ENCODE measurements around the gene PLEKHB1. TPM values are rescaled to one million over a fixed set of nuclear protein-coding genes. Genes with fewer than 3 reads are reported as not detected.
A peak's percentile ranks its signal among the peaks of the same experiment; 100 is the strongest.

PLEKHB1 gene
- total RNA-seq, 4 donors from 2014 or later, result 5.6 to 7.5 (median 6.9) TPM; not detected in 1

DNA sequence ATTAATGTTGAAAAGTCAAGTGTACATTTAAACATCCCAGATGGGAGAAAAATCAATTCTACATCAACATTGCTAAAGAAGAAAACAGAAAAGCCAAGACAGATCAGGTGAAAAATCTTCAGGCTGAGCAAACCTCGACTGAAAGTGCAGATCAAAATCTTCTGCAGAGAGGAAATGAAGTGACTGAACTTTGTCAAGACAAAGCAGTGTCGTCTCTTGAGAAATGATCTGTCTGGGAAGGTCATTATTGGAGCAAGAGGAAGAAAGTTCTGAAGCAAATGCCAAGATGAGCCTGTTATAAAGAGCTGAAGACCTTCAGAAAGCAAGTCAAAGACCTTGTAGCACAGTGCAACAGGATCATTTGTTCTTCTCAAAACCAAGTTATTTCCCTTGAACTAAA lies 5.8 kb upstream of the PLEKHB1 start:
- H3K36me3 ChIP-seq, result no peaks in the 10 kb centered on the region
- intact Hi-C loops (cut with DNase I; ENCODE audit: low total_unique reads), result no loop called here
- H3K9me3 ChIP-seq, result no peaks in the 10 kb centered on the region
- H3K4me1 ChIP-seq, result no peaks in the 10 kb centered on the region
- no peak for TF ChIP-seq POLR2A (IDR thresholded peaks at IDR 0.05)
- TF ChIP-seq, protein P1, sequence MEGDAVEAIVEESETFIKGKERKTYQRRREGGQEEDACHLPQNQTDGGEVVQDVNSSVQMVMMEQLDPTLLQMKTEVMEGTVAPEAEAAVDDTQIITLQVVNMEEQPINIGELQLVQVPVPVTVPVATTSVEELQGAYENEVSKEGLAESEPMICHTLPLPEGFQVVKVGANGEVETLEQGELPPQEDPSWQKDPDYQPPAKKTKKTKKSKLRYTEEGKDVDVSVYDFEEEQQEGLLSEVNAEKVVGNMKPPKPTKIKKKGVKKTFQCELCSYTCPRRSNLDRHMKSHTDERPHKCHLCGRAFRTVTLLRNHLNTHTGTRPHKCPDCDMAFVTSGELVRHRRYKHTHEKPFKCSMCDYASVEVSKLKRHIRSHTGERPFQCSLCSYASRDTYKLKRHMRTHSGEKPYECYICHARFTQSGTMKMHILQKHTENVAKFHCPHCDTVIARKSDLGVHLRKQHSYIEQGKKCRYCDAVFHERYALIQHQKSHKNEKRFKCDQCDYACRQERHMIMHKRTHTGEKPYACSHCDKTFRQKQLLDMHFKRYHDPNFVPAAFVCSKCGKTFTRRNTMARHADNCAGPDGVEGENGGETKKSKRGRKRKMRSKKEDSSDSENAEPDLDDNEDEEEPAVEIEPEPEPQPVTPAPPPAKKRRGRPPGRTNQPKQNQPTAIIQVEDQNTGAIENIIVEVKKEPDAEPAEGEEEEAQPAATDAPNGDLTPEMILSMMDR (IDR thresholded peaks at IDR 0.05), result no peak
- H3K27ac ChIP-seq, result no peak overlapping the region
- H3K4me3 ChIP-seq, result no peak overlapping the region
- H3K27me3 ChIP-seq, result no peaks in the 10 kb centered on the region
- DNase-seq, result no peak

GRCh38 chr11:73641668-73642067 lies 4.7 kb upstream of the PLEKHB1 start:
- no peaks in the 10 kb centered on the region for H3K36me3 ChIP-seq
- no peak for DNase-seq
- H3K4me3 ChIP-seq, result no peak overlapping the region
- no peaks in the 10 kb centered on the region for H3K27me3 ChIP-seq
- H3K27ac ChIP-seq, result no peak overlapping the region
- H3K9me3 ChIP-seq, result no peaks in the 10 kb centered on the region
- TF ChIP-seq, protein P1 (IDR thresholded peaks at IDR 0.05), result no peak
- intact Hi-C loops (cut with DNase I; ENCODE audit: low total_unique reads), result no loop called here
- H3K4me1 ChIP-seq, result no peaks in the 10 kb centered on the region

DNA sequence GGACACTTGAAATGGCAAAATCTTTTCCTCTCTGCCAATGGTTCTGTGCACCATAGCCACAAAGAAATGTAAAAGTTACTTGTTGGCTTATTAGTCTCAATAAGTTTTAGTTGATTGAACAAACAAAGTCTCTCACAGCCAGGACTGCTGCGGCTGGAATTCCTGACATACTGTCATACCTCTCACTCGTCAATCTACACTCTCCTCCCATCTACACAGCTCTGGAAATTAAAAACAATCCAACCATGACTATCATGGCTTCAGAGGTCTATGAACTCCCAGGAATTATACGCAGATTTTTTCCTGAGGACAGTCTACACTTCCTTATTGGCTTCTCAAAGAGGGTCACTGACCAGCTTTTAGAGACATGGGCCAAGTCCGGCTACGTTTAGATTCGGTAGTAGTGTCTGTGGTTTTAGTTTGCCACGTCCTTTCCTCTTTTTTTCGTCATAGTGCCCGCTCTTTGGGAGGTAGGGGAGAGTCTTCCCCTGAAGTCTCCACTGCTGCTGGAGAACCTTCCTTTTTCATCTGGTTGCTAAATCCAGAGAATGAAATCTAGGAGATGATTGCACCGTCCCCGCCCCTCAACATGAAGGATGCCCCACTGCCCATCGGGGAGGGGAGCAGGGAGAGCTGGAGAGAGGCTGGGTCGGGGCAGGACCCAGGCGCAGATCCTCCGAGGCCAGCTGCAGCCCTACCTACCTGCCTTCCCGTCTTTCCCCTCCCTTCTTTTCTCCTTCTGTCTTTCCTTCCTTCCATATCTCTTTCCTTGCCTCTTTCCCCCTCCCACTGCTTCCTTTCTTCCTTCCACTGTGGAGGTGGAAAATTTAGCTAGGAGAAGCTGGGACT lies 1.0 kb upstream of the PLEKHB1 start:
- intact Hi-C loops (cut with DNase I; ENCODE audit: low total_unique reads), result no loop called here
- no peaks in the 10 kb centered on the region for H3K4me1 ChIP-seq
- no peak overlapping the region for H3K4me3 ChIP-seq
- DNase-seq, result no peak
- no peaks in the 10 kb centered on the region for H3K9me3 ChIP-seq
- no peaks in the 10 kb centered on the region for H3K36me3 ChIP-seq
- TF ChIP-seq POLR2A (IDR thresholded peaks at IDR 0.05), result no peak
- TF ChIP-seq, protein P1 (IDR thresholded peaks at IDR 0.05), result no peak
- H3K27ac ChIP-seq, result no peak overlapping the region
- no peaks in the 10 kb centered on the region for H3K27me3 ChIP-seq

DNA sequence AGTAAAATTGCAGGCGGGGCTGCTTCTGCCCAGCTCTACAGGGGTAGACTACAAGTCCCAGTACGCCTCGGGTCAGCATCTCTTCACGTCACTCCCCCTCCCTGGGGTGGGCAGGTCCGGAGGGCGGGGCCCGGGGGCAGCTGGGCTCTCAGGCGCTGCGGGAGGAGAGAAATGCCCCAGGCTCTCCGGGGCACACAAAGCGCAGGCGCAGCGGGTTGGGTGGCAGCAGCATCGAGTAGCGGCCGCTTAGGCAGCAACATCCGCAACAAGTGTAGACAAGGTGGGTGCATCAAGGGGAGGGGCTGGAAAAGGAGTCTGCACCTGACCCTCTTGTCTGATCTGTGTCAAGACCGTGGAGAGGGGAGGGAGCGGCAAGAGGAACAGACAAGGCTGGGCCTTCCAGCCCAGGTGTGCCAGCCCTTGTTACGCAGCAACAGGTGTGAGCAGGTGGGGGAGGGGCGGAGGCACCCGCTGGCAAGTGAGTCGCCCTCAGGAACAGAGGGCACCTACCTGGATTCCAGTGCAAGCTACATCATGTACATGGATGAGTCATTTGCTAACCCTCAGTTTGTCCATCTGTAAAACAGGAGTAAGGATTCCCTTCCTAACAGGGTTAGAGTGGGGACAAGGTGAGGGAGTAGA lies 1.2 kb downstream of the PLEKHB1 start:
- no peaks in the 10 kb centered on the region for H3K9me3 ChIP-seq
- TF ChIP-seq POLR2A (IDR thresholded peaks at IDR 0.05), result no peak
- TF ChIP-seq, protein P1 (IDR thresholded peaks at IDR 0.05), result no peak
- intact Hi-C loops (cut with DNase I; ENCODE audit: low total_unique reads), result no loop called here
- H3K4me1 ChIP-seq, result no peaks in the 10 kb centered on the region
- H3K4me3 ChIP-seq, result peak overlapping the region in 1 of 2 donors; percentile 8
- no peaks in the 10 kb centered on the region for H3K36me3 ChIP-seq
- peak; percentile 78 to 79 for DNase-seq
- H3K27ac ChIP-seq, result no peak overlapping the region
- H3K27me3 ChIP-seq, result no peaks in the 10 kb centered on the region

DNA sequence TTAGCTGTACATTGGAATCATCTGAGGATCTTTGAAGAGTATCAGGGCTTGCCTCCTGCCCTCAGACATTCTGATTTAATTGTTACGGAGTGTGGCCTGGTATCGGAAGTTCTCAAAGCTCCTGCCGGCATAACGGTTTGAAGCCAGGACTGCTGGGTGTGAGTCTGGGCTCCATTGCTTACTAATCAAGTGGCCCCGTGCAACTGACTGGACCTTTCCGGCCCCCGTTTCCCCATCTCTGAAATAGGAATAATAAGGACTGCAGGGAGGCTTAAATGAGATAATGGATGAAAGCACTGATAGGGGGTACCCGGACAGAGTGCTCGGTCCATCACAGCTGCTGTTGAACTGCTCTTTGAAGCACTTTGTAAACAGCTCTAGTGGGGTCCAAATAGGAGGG lies 1.7 kb downstream of the PLEKHB1 start:
- intact Hi-C loops (cut with DNase I; ENCODE audit: low total_unique reads), result no loop called here
- Histone ChIP-seq H3K4me3 (no peak overlapping the region), H3K27ac (no peak overlapping the region), H3K4me1 (no peaks in the 10 kb centered on the region), H3K9me3 (no peaks in the 10 kb centered on the region), H3K36me3 (no peaks in the 10 kb centered on the region), H3K27me3 (no peaks in the 10 kb centered on the region)
- DNase-seq, result no peak
- no peak for TF ChIP-seq POLR2A (IDR thresholded peaks at IDR 0.05)
- TF ChIP-seq, protein P1 (IDR thresholded peaks at IDR 0.05), result no peak
